Stimulated activated naive B cell treated with anti-CD40 and anti-IgM and Interleukin-4, amounts not matched to agents 10 μg/mL and 1 μg/mL and 100 μg/mL, for 72 hours (primary cell): ENCODE results near the gene MMS22L.
A peak's percentile ranks its signal among the peaks of the same experiment; 100 is the strongest.
"Not testable (repeated sequence)": the region's sequence is repeated elsewhere in the genome, so short reads cannot be mapped to it uniquely, and the experiment has no call there.

Experiments used
- ATAC-seq, 2 donors: fragments of 150-1000 bp; cut with Tn5 transposase; replicated peaks; 2 replicates each; pipeline ENCODE4 v1.10.0; 2021; ENCODE audit warnings: moderate library complexity in 1 of 2
- DNase-seq: peaks from one replicate; pipeline ENCODE4 v3.0.0; 2021
- H3K27ac Mint-ChIP-seq: one replicate; pipeline ENCODE4 v1.8.0; 2022; ENCODE audit warnings: mild to moderate bottlenecking, mixed read lengths
- H3K27me3 Mint-ChIP-seq, 2 donors: one replicate each; pipeline ENCODE4 v1.8.0; 2022; ENCODE audit warnings: mixed read lengths in 2 of 2
- H3K36me3 Mint-ChIP-seq, 2 donors: one replicate each; pipeline ENCODE4 v1.8.0; 2022; ENCODE audit warnings: mixed read lengths in 2 of 2, mild to moderate bottlenecking in 1 of 2
- H3K4me1 Mint-ChIP-seq, 2 donors: one replicate each; pipeline ENCODE4 v1.8.0; 2022; ENCODE audit warnings: mixed read lengths in 2 of 2, mild to moderate bottlenecking in 1 of 2
- H3K4me3 Mint-ChIP-seq, 2 donors: one replicate each; pipeline ENCODE4 v1.8.0; 2022; ENCODE audit warnings: mild to moderate bottlenecking in 2 of 2, mixed read lengths in 2 of 2, moderate library complexity in 1 of 2
- H3K9me3 Mint-ChIP-seq, 2 donors: one replicate each; pipeline ENCODE4 v1.8.0; 2022; ENCODE audit warnings: mixed read lengths in 2 of 2, mild to moderate bottlenecking in 1 of 2

Gene MMS22L

DNA sequence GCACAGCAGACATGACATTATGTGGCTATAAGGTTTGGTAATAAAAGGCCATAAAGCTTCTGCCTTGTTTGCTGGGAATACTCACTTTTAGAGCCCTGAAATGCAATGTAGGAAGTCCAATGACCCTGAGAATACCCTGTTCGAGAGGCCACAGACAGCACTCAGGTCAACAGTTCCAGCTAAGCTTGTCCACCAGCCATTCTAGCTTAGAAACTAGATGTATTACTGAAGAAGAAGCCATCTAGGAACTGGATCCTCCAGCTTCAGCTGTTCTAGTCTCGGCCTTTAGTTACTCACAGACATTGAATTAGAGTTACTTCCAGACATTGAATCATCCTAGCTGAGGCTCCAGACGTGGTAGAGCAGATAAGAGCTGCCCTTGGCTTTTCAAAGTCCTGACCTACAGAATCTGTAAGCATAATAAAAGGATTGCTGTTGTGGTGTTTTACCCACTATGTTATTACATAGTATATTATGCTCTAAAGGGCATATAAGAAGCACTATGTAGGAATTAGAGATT, 84.9 kb downstream of the MMS22L start:
- no peak for ATAC-seq

DNA sequence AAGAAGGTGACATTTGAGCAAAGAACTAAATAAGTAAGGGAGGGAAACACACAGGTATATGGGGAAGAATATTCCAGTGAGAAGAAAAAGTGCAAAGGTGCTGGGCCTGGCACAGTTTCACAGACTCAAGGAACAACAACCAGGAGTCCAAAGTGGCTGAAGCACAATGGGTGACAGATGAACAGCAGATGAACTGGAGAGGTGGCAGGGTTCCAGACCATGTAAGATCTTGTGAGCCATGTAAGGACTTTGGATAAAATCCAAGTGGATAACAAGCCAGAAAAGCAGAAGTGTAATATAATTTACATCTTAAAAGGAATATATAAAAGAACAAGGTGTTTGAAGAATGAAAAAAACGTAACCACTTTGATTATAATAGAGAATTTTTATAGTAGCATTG, 87.9 kb downstream of the MMS22L start:
- DNase-seq (no peak), ATAC-seq (no peak)
- Mint-ChIP-seq H3K4me1 (no peaks in the 10 kb centered on the region), H3K9me3 (no peaks in the 10 kb centered on the region), H3K27ac (no peak overlapping the region), H3K4me3 (no peak overlapping the region), H3K27me3 (no peaks in the 10 kb centered on the region), H3K36me3 (peaks cover 8 to 18% of the 10 kb centered on the region in 2 donors)

More for the DNA sequence above, 84.9 kb downstream of the MMS22L start:
- Mint-ChIP-seq H3K4me3 (no peak overlapping the region), H3K27me3 (no peaks in the 10 kb centered on the region), H3K36me3 (peaks cover 6 to 22% of the 10 kb centered on the region in 2 donors), H3K4me1 (no peaks in the 10 kb centered on the region), H3K9me3 (no peaks in the 10 kb centered on the region), H3K27ac (no peak overlapping the region)
- DNase-seq, result no peak

DNA sequence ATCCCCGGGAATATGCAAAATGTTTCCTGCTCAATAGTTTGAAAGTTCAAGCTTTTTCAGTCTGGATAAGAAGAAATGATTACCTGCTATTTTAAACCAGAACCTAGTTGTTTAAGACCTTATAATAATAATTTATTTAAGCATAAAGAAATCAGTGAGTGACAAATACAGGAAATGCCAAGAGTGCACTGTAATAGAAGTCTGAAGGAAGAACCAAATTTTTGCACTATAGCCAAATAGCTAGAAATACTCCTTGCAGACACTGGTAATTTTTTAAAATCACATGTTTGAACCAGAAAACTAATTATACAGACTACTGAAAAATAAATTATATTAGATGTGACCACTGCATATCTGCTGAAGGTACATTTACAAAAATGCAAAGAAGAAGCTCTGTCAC, 93.2 kb downstream of the MMS22L start:
- no peak for ATAC-seq
- Mint-ChIP-seq H3K27ac (no peak overlapping the region), H3K4me3 (no peak overlapping the region), H3K9me3 (no peaks in the 10 kb centered on the region), H3K27me3 (no peaks in the 10 kb centered on the region), H3K36me3 (peaks cover 6 to 7% of the 10 kb centered on the region in 2 donors), H3K4me1 (no peaks in the 10 kb centered on the region)
- DNase-seq, result no peak

DNA sequence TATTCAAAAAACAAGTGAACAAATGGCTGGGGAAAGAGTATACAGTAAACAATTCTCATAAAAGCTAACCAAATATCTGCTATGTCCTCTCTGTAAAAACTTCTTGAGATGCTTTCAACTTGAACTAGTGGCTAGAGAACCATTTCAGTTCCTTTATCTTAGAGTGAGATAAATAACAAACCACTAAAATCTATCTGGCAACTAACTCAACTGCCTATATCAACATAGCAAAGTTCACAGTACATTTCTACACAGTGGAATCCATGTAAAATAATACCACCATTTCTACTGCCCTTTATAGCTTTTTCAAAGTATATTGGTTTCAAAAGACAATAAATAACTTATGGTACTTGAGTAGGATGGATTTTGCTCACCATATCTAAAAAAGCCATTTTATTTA, 95.1 kb downstream of the MMS22L start:
- H3K27me3 Mint-ChIP-seq, result no peaks in the 10 kb centered on the region
- no peak overlapping the region for H3K27ac Mint-ChIP-seq
- peaks cover 0 to 2% of the 10 kb centered on the region in 2 donors for H3K36me3 Mint-ChIP-seq
- H3K4me3 Mint-ChIP-seq, result no peak overlapping the region
- no peaks in the 10 kb centered on the region for H3K4me1 Mint-ChIP-seq
- no peaks in the 10 kb centered on the region for H3K9me3 Mint-ChIP-seq
- DNase-seq, result no peak
- ATAC-seq, result no peak

DNA sequence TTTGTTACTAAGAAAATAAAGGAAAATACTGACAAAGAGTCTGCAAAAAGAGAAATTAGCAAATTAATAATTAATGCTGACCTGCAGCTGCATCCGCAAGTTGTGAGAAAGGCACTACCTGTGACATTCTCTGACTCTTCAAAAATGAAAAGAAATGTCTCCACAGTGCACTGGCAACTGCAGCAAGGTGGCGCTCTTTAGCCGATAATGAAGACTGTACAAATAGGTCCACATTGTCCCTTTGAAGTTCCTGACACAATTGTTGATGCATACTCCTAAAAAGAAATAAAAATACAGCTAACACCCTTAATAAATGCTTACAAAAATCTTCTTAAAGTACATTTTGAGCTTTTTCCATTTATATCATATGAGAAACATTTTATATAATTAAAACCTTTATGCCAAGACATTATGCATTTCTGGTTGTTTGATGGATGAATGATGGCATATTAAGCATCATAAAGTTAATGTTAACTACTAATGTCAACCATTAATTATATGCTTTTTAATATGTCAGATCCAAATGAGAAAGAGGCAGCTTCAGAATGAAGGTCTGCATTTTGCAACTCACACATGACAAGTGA, 96.5 kb downstream of the MMS22L start:
- H3K4me1 Mint-ChIP-seq, result no peaks in the 10 kb centered on the region
- H3K4me3 Mint-ChIP-seq, result no peak overlapping the region
- no peaks in the 10 kb centered on the region for H3K36me3 Mint-ChIP-seq
- H3K27me3 Mint-ChIP-seq, result no peaks in the 10 kb centered on the region
- no peaks in the 10 kb centered on the region for H3K9me3 Mint-ChIP-seq
- DNase-seq (peak; percentile 9), ATAC-seq (peak; percentile 82 to 90)
- no peak overlapping the region for H3K27ac Mint-ChIP-seq

DNA sequence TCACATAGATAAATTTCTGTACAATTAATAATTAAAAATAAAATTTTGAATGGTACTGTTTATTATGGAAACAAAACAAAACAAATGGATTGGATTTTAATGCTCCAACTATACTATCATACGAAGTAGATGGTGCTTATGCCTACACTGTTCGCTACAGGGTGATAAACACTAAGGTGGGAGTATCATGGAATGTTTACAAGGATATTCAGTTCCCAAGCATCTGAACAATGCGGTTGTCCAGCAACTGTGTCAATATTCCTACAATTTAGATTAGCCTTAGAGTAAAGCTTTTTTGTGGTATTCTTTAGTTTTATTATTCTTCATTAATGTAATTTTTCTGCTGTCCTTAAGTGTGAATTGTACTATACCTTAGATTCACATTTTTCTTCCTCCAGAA, 105.1 kb downstream of the MMS22L start:
- no peak for ATAC-seq
- DNase-seq, result no peak
- no peaks in the 10 kb centered on the region for H3K9me3 Mint-ChIP-seq
- H3K27me3 Mint-ChIP-seq, result no peaks in the 10 kb centered on the region
- peaks cover 15 to 21% of the 10 kb centered on the region in 2 donors for H3K36me3 Mint-ChIP-seq
- no peak overlapping the region for H3K4me3 Mint-ChIP-seq
- H3K27ac Mint-ChIP-seq, result no peak overlapping the region
- no peaks in the 10 kb centered on the region for H3K4me1 Mint-ChIP-seq

DNA sequence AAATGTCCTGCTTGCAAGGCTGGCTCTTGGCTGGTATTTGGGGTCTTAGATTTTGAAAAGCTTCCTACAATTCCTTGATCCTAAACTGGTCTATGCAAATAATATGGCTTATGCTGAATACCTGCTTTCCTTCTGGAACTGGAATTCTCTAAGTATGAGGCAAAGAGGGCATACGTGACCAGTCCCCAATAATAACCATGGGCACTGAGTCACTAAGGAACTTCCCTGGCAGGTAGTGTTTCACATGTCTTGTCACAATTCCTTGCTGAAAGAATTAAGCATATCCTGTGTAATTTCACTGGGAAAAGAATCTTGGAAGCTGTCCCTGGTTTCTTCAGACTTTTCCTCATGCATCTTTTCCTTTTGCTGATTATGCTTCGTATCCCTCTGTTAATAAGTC, 106.5 kb downstream of the MMS22L start:
- DNase-seq, result no peak
- Mint-ChIP-seq H3K9me3 (no peaks in the 10 kb centered on the region), H3K27me3 (no peaks in the 10 kb centered on the region), H3K4me3 (no peak overlapping the region), H3K27ac (no peak overlapping the region), H3K36me3 (peaks cover 17 to 24% of the 10 kb centered on the region in 2 donors), H3K4me1 (no peaks in the 10 kb centered on the region)
- ATAC-seq, result no peak

DNA sequence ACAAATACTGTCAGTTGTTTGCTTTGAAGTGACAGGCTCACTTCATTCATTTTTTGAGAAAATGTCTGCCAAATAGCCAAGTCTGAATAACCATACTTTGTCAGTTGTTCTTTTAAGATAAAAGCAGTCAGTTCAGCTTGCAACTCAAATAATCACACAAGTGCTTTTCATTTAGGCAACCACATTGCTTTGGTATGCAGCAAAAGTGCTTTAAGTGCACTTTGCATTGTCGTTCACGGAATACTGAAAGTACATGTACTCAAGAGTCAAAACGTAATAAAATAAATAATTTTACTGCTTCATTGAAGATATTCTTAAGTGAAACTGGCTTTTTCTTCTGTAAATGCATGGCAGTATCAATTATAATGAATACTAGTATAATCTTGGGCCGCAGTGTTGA, 107.2 kb downstream of the MMS22L start:
- Mint-ChIP-seq H3K27ac (no peak overlapping the region), H3K4me3 (no peak overlapping the region), H3K4me1 (no peaks in the 10 kb centered on the region), H3K27me3 (no peaks in the 10 kb centered on the region), H3K36me3 (peaks cover 19 to 21% of the 10 kb centered on the region in 2 donors), H3K9me3 (no peaks in the 10 kb centered on the region)
- ATAC-seq (no peak), DNase-seq (no peak)

DNA sequence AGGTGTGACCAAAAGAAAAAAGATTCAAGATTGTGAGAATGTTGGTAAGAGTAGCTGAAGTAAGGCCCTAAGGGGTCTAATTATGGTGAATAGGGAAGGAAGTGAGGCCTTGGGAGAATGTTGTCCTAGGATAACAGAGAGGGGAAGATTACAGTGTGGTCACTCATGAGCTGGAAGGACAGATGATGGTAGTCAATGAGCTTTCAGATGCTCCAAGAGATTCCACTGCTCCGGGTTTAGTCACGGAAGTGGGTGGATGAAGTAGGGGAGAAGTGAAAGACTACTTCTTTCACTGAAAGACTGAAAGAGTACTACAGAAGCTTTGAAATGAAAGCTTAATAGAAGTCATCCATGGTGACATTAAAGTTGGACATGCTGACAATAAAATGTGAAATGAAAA, 108.5 kb downstream of the MMS22L start:
- H3K27ac Mint-ChIP-seq, result no peak overlapping the region
- no peaks in the 10 kb centered on the region for H3K4me1 Mint-ChIP-seq
- no peak overlapping the region for H3K4me3 Mint-ChIP-seq
- no peaks in the 10 kb centered on the region for H3K27me3 Mint-ChIP-seq
- peaks cover 15 to 26% of the 10 kb centered on the region in 2 donors for H3K36me3 Mint-ChIP-seq
- DNase-seq, result no peak
- no peak for ATAC-seq
- no peaks in the 10 kb centered on the region for H3K9me3 Mint-ChIP-seq

DNA sequence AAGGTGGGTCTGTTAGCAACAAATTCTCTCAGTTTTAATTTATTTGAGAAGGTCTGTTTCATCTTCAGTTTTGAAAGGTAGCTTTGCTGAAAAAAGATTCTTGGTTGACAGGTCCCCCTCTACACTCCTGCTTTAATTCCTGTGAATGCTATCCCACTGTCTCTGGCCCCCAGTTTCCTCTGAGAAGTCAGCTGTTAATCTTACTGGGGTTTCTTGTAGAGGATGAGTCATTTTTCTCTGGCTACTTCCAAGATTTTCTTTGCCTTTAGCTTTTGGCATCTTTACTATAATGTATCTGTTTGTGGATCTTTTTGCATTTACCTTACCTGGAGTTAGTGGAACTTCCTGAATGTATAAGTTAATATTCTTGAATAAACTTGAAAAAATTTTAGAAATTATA, 122.7 kb downstream of the MMS22L start:
- DNase-seq, result no peak
- no peaks in the 10 kb centered on the region for H3K27me3 Mint-ChIP-seq
- H3K27ac Mint-ChIP-seq, result no peak overlapping the region
- H3K36me3 Mint-ChIP-seq, result peaks cover 43 to 68% of the 10 kb centered on the region in 2 donors
- peaks cover 0 to 2% of the 10 kb centered on the region in 2 donors for H3K4me1 Mint-ChIP-seq
- H3K9me3 Mint-ChIP-seq, result peaks cover 16 to 19% of the 10 kb centered on the region in 2 donors
- no peak for ATAC-seq
- no peak overlapping the region for H3K4me3 Mint-ChIP-seq

DNA sequence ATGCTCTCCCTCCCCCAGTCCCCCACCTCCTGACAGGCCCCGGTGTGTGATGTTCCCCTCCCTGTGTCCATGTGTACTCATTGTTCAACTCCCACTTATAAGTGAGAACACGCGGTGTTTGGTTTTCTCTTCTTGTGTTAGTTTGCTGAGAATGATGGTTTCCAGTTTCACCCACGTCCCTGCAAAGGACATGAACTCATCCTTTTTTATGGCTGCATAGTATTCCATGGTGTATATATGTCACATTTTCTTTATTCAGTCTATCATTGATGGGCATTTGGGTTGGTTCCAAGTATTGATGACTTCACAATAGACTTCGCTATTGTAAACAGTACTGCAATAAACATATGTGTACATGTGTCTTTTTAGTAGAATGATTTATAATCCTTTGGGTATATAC, 127.6 kb downstream of the MMS22L start:
- not testable (repeated sequence) for H3K4me3 Mint-ChIP-seq, ATAC-seq, H3K27me3 Mint-ChIP-seq, DNase-seq, H3K27ac Mint-ChIP-seq, H3K4me1 Mint-ChIP-seq
- Mint-ChIP-seq H3K36me3 (peaks cover 22 to 46% of the 10 kb centered on the region in 2 donors), H3K9me3 (peaks cover 12 to 14% of the 10 kb centered on the region in 2 donors)

DNA sequence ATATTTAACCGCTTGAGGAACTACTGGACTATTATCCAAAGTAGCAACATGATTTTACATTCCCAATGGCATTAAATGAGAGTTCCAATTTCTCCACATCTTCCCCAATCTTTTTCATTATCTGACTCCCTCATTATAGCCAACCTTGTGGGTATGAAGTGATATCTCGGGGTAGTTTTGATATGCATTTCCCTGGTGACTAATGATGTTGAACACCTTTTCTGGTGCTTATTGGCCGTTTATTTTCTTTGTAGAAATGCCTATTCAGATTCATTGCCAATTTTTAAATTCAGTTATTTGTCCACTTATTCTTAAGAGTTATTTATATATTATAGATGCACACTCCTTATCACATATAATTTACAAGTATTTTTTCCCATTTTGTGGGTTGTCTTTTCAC, 129.0 kb downstream of the MMS22L start:
- Mint-ChIP-seq H3K4me1 (peaks cover 0 to 1% of the 10 kb centered on the region in 2 donors), H3K36me3 (peaks cover 22 to 44% of the 10 kb centered on the region in 2 donors), H3K27me3 (no peaks in the 10 kb centered on the region), H3K9me3 (peaks cover 12 to 14% of the 10 kb centered on the region in 2 donors), H3K4me3 (no peak overlapping the region), H3K27ac (no peak overlapping the region)
- ATAC-seq (no peak), DNase-seq (no peak)

DNA sequence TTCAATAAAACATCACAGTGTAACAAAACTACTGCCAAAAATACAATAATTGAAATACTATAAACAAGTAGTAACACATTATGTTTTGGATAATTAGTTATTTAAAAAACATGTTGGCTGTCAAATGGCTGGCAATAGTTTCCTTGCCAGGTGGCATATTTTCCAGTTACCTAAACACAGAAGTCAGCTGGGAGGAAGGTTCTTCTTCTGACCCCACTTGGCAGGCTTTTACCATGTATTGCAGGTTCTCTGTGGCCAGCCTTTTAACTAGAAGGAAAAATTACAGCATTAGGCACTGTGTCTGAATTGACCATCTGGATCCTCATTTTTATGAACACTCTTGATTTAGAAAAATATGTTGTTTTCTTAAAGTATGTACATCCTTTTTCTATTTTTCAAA, 131.4 kb downstream of the MMS22L start:
- no peak overlapping the region for H3K4me3 Mint-ChIP-seq
- peaks cover 0 to 1% of the 10 kb centered on the region in 2 donors for H3K4me1 Mint-ChIP-seq
- DNase-seq (no peak), ATAC-seq (no peak)
- no peak overlapping the region for H3K27ac Mint-ChIP-seq
- H3K9me3 Mint-ChIP-seq, result peaks cover 4 to 6% of the 10 kb centered on the region in 2 donors
- no peaks in the 10 kb centered on the region for H3K27me3 Mint-ChIP-seq
- peaks cover 12 to 20% of the 10 kb centered on the region in 2 donors for H3K36me3 Mint-ChIP-seq

DNA sequence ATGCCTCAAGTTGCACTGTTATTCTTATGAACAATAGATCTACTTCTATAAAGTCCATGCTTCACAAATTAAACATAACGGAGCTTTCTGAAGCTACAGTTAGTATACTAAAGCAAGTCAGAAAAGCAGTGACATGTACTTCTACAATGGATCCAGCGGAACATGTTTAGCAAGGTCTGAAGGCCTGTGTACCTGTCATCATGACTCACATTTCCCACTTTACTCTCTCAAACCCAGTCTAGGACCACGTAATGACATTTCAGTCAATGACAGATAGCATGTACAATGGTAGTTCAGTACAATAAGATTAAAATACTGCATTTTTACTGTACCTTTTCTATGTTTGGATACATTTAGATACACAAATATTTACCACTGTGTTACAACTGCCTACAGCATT, 132.1 kb downstream of the MMS22L start:
- DNase-seq, result no peak
- H3K36me3 Mint-ChIP-seq, result peaks cover 7 to 15% of the 10 kb centered on the region in 2 donors
- no peak for ATAC-seq
- peaks cover 0 to 1% of the 10 kb centered on the region in 2 donors for H3K4me1 Mint-ChIP-seq
- H3K4me3 Mint-ChIP-seq, result no peak overlapping the region
- peaks cover 0 to 2% of the 10 kb centered on the region in 2 donors for H3K9me3 Mint-ChIP-seq
- H3K27ac Mint-ChIP-seq, result no peak overlapping the region
- no peaks in the 10 kb centered on the region for H3K27me3 Mint-ChIP-seq

DNA sequence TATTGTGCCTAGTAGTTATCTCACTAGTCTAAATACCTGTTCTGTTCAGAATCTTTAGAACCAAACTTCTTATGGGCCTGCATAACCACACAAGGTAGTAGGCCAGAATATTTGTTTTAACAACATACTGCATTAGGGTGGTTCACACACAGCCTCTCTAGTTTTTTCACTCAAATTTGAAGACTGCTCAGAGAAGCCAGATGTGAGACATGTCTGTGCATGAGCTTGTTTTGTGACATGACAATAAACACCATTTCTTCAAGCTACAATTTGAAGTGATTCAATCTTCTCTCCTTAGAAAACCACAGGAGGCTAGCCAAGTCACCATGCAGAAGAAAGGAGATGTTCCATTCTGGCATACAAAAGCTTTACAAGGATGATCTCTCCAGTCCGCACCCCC, 135.6 kb downstream of the MMS22L start:
- Mint-ChIP-seq H3K4me3 (no peak overlapping the region), H3K27me3 (no peaks in the 10 kb centered on the region), H3K9me3 (no peaks in the 10 kb centered on the region), H3K27ac (no peak overlapping the region), H3K4me1 (no peaks in the 10 kb centered on the region), H3K36me3 (peaks cover 8 to 28% of the 10 kb centered on the region in 2 donors)
- ATAC-seq (no peak), DNase-seq (no peak)
